ENCODE results near the gene ZDHHC9.

GRCh38 chrX:129786210-129786651 lies 57.5 kb downstream of the ZDHHC9 start:
- TF ChIP-seq USF2 (IDR thresholded peaks at IDR 0.05; ENCODE audit: borderline replicate concordance, low read depth, low read length) (no peak), CTCF (IDR thresholded peaks at IDR 0.05) (no peak), ELF1 (IDR thresholded peaks at IDR 0.05) (no peak), SMC3 (IDR thresholded peaks at IDR 0.05; ENCODE audit: low read depth, low read length) (no peak), FOXM1 (IDR thresholded peaks at IDR 0.05; ENCODE audit: low read depth) (no peak), NRF1 (IDR thresholded peaks at IDR 0.05; ENCODE audit: low read depth, low read length) (no peak), RCOR1 (IDR thresholded peaks at IDR 0.05; ENCODE audit: low read length) (no peak)
